ENCODE measurements around the gene SGSH.
"Not testable (repeated sequence)": the region's sequence is repeated elsewhere in the genome, so short reads cannot be mapped to it uniquely, and the experiment has no call there.

SGSH gene

DNA sequence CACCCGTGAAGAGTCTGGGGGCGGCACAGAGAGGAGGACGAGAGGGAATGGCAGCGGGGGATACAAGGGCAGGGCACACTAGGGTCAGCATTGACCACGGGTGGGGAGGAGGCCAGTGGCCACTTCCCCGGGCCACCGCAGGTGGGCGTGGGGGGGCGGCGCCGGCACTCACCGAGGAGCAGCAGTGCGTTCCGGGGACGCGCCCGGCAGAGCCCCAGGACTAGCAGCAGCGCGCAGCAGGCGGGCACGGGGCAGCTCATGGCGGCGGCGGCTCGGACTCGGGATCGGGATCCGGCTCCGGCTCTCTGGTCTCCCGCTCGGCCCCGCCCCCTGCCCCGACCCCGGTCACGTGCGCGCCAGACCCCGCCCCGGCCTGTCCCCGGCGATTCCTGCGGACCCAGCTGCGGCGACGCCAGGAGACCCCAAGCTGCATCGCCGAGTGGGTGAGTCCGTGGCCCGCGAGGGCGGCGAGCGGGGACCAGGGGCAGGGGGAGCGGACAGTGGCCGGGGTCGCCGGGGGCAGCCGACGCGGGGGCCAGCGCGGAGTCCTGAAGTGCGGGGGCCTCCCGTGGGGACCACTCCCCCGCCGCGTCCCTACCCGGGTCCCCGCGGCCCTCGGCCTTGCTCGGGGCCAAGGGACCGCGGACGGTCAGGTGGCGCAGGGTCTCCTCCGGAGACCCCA lies at the start of gene SGSH, which contains the start of gene SLC26A11:
SGSH (minus strand) TSS at position 280 of the 682 bp plus-strand sequence; CDS start at position 260, 20 bp downstream.
SLC26A11 (plus strand) TSS at position 374 of the 682 bp plus-strand sequence. CDS start 1,134 bp downstream, outside the sequence.
- DNase-seq, result peak; percentile 65

DNA sequence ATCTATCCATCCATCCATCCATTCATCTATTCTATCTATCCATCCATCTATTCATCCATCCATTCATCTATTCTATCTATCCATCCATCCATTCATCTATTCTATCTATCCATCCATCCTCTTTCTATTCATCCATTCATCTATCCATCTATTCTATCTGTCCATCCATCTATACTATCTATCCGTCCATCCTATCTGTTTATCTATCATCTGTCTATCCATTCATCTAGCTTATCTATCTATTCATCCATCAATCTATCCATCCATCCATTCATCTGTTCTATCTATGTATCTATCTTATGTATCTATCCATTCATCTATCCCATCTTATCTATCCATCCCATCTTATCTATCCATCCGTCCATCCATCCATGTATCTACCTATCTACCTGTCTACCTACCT lies 49.3 kb upstream of the SGSH start:
- DNase-seq, result no peak

DNA sequence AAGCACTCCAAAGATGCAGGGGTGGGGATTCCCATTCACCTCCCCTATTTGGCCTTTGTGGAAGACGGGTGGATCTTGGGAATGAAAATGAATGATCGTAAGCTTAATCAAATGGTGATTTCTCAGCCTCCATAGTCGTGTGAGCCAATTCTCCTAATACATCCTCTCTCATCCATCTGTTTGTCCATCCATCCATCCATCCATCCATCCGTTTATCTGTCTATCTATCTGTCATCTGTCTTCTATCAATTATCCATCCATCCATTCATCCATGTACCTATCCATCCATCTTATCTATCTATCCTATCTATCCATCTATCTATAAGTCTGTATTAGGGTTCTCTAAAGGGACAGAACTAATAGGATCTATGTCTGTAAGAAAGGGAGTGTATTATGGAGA lies 48.3 kb upstream of the SGSH start:
- DNase-seq, result no peak

DNA sequence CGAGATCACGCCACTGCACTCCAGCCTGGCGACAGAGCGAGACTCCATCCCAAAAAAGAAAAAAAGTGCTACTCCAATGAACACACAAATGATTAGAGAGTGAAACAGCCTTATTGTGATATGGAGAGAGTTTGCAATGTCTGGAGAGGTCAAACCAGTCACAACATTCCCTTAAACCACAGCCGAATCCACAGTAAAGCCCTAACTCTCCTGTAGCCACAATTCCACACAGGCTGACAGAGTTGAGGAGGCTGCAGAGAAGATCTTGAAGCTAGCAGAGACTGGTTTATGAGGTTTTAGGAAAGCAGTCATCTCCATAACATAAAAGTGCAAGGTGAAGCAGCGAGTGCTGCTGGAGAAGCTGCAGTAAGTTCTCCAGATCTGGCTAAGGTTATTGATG lies 47.3 kb upstream of the SGSH start:
- no peak for DNase-seq

DNA sequence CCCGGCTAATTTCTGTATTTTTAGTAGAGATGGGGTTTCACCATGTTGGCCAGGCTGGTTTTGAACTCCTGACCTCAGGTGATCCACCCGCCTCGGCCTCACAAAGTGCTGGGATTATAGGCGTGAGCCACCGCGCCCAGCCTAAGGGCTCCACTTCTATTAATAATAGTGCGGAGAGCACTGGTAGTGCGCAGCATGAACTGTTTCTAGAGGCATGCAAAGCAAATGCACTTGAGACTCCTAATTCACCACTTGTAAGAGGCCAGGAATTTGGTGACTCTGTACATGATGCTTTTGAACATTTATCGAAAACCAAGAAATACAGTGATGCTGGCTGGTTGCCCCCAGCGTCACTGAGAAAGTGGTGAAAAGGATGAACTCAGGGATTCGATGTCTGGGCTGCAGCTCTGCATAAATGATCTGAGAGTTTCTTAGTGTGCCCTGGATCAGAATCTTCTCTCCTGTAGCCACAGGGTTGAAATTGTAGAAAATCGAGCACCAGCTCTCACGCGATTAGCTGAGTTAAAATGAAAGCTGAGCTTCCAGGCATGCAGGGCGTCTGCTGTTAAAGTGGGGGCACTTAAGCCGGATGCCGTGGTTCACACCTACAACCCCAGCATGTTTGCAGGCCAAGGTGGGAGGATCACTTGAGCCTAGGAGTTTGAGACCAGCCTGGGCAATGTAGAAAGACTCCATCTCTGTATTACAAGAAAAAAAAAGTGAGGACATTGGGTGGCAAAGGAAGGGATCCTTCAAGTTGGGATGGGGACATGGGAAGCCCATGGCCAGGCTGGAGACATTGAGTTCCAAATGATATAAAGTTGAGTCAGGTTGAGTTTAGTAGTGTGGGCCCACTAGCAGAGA lies 45.3 kb upstream of the SGSH start:
- no peak for DNase-seq

DNA sequence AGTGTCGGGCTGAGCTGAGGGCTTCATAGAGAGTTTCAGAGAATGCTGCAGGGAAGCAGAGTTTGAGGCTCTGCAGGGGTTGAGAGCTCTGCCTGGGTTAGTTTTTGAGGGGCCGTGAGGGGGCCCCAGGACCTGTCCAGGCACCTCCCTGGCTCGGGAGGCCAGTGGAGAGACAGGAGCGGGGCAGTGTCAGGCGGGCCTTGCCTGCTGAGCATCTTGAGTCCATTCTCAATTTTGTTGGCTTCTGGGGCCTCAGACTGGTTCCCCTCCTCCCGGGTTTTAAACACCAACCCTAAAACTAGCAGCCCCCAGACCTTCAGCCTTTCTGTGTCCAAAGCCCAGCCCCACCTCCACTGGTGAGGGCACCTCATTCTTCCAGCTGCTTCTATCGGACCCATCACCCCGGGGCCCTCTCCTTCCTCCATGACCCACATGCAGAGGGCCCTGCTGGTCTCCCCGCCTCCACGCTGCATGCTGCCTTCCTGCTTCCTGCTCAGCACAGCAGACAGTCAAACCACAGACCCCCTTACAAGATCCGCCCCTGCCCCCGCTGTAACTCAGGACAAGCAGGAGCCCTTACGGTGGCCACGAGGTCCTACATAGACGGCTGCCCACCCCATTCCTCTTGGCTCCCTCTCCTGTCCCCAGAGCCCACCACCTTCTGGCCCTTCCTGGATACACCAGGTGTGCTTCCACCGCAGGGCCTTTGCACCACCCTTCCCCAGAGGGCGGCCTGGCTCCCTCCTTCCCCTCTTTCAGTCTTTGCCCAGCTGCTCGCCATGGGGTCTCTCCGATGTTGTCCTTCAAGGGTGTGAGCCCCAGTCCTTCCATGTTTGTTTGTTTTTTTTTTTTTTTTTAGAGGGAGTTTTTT lies 44.3 kb upstream of the SGSH start:
- no peak for DNase-seq

DNA sequence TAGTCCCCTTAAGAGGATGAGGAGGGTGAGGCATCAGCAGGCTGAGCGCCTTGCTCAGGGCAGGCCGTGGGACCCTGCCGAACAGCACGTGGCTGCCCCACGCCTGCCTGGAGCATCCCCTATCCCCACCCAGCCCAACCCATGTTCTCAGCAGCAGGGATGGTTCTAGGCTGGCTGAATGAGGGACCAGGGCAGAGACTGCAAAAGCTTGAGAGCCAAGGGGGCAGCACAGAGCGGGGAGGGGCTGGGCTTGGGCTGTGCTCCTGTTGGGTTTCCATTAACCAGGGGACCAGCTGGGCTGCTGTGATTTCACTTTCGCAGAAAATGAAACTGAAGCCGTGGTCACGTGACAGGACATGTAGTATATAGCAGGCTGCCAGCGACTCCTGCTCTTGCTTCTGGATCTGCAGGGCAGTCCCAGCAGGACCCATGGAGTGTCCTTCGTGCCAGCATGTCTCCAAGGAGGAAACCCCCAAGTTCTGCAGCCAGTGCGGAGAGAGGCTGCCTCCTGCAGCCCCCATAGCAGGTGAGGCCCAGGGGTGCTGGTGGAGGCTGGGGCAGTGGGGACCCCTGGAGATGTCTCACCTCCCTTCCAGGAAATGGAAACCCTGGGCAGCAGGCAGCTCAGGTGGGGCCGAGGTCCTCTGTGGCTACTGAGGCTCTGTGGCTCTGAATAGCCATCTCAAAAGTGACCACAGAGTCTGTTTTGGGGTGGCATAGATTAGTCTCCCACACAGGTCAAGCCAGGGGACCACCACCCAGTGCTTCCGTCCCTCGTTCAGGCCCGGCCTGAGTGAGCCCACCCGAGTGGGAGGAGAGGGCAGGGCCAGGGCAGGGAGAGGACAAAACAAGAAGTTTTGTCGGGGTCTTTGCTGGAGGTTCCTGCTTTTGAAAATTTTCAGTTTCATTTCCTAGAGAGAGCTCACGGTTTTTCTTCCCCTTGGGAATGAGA lies 43.4 kb upstream of the SGSH start:
- peak; percentile 10 for DNase-seq

DNA sequence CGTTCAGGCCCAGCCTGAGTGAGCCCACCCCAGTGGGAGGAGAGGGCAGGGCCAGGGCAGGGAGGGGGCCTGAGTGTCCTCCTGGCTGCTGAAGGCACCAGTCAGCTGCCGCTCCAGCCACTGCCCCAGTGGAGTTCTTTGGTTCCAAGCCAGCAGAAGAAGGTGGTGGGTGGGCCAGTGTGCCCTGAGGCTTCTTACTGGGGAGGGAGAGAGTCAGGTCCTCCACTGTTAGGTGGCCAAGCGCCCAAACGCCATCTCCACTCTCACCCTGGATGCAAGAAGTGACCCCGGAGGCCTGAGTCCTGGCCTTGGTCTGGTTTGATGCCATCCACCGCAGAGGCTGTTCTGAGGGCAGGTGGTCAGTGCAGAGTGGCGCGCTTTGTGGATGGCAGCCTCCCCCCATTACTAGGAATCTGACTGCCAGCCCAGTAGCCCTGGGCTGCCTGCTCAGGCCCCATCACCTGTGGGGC lies 42.7 kb upstream of the SGSH start:
- no peak for DNase-seq

DNA sequence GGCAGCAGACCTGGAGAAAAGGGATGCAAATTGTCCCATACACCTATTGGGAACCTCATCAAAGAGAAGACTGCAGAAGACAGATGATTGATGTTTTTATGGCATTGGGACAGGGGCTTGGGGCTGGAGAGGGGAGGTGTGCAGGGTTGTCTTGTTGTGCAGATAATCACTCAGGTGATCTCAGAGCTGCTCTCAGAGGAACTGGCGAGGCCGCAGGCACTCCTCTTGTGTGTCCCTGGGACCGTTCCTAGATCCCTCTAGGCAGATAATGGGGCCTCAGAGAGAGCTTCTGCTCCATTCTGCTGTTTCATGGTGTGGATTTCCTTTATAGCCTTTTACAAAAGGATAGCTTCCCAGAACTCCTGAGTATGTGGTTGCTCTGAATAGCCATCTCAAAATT lies 42.2 kb upstream of the SGSH start:
- DNase-seq, result no peak

DNA sequence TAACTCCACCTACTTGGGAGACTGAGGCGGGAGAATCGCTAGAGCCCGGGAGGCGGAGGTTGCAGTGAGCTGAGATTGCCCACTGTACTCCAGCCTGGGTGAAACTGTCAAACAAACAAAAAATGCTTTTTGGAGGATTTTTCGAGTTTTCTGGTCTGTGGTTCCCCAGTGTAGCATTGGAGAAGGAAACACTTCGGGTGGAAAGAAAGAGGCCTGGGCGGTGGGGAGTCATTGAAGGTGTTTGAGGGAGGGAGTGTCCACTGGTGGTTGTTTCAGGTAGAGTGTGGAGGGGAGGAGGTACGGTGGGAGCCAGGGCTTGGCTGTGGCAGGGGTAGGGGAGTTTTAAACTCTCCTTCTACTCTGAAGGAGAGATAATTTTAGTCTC lies 41.8 kb upstream of the SGSH start:
- DNase-seq, result no peak

DNA sequence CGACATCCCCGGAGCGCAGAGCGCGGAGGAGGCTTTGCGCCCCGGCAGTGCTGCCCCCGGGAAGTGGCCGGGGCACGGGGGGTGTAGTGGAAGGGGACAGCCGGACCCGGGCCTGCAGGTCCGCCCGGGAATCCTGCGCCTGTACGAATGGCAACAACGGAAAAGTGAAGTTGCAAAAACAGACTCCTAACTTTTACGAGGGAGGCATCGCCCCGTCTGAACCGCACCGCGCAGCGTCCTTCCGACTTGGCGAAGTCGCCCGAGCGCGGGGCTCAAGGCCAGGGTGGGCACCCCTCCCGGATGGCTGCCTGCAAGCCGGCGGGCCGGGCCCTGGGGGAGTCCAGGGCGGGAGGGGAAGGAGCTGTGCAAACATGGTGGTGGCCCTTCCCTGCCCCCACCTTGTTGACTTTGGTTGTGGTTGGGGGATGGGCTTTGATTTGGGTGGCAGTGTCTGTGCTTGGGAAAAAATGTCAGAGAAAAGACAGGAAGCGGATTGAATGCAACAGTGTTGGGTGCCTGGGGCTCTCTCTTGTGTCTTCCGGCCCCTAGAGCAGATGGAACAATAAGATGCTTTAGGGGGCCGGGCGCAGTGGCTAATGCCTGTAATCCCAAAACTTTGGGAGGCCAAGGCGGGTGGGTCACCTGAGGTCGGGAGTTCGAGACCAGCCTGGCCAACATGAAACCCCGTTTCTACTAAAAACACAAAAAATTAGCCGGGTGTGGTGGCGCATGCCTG lies 41.2 kb upstream of the SGSH start:
- DNase-seq, result peak; percentile 23

DNA sequence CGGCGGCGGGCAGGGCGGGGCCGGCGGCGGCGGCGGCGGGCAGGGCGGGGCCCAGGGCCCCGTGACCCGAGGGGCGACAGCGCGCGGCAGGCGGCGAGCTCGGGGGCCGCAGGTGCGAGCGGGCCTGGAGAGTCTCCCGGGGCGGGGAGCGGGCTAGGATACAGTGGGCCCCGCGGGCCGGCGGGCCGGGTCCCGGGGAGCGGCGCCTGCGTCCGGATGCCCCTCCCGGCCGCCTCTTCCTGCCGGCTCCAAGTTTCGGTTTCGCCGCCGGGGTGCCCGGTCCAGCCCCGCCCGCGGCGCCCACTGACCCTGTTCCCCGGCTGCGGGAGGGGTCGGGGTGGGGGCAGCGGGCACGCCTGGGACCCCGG lies 40.6 kb upstream of the SGSH start, which contains the start of gene RNF213:
RNF213 (plus strand) TSS at position 62 of the 368 bp plus-strand sequence. CDS start 2,830 bp downstream, outside the sequence.
- peak; percentile 17 for DNase-seq

DNA sequence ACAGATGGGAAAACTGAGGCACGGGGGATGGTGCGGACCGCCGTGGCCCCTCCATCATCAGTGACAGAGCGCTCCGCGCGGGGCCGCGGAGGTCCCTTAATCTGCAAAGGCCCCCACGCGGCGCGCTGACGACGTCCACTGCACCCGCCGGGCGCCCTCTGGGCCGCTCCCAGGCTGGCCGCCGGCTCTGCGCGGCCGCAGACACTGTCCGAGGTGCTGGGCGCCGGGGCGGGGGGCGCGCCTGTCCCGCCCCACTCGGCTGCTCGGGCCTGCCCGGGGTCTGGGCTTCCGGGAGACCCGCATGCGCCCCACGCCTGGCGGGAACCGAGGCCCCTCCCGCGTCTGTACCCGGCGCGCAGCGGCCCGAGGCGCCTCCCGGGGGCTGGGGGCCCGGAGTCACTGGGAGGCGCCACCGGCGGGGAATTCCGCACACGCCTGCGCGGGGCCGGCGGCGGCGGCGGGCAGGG lies 40.0 kb upstream of the SGSH start:
- DNase-seq, result peak; percentile 38

DNA sequence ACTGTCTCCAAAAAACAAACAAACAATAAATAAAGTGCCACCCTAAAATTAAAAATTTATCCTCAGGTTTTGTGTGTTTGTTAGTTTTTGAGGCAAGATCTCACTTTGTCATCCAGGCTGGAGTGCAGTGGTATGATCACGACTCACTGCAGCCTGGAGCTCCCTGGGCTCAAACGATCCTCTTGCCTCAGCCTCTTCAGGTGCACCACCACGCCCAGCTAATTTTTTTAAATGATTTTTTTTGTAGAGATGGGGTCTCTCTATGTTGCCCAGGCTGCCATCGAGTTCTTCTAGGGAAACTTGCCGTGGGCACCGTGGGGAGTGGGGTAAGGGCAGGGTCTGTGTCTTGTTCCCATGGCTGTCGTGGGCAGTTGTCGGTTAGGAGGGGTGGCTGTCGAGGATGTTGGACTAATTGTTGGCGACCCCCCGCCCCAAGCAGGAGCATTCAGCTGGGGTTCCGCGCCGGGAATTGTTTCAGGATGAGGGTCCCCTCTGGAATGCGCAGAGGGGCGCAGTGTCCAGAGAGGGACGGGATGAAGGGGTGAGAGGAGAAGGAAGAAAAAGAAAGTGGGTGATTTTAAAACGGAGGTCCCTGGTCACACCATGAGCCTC lies 39.4 kb upstream of the SGSH start:
- no peak for DNase-seq

DNA sequence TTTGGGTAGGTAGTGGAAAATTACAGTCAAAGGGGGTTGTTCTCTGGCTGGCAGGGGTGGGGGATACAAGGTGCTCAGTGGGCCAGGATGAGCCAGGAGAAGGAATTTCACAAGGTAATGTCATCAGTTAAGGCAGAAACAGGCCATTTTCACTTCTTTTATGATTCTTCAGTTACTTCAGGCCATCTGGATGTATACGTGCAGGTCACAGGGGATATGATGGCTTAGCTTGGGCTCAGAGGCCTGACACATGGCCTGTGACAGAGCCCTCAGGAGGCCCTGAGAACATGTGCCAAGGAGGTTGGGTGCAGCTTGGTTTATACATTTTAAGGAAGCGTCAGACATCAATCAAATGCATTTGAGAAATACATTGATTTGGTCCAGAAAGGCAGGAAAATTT lies 38.2 kb upstream of the SGSH start:
- DNase-seq, result not testable (repeated sequence)

DNA sequence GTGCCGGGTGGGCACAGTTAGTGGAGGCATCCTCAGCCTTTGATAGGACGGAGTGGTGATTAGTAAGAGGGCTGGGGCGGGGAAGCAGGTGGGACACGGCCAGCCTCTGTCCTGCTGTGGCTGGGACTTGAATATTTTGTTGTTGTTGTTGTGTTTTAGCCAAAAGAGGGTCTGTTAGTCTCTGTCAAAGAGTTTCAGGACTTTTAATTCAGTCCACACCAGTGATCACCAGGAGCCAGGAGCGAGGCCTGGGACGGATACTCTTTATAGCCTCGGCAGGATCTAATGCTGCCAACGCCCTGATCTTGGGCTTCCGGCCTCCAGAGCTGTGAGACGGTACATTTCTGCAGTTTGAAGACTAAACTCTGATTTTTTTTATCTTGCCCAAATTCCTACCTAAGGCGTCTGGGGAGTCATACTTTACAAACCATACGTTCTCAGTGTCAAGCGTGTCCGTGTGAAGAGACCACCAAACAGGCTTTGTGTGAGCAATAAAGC lies 37.6 kb upstream of the SGSH start:
- DNase-seq, result no peak

DNA sequence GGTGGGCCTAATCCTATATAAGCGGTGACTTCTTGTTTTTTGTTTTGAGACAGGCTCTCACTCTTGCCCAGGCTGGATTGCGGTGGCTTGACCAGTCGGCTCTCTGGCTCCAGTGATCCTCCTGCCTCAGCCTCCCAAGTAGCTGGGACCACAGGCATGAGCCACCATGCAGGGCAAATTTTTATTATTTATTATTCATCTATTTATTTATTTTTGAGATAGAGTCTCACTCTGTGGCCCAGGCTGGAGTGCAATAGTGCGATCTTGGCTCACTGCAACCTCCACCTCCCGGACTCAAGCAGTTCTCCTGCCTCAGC lies 35.9 kb upstream of the SGSH start:
- no peak for DNase-seq

DNA sequence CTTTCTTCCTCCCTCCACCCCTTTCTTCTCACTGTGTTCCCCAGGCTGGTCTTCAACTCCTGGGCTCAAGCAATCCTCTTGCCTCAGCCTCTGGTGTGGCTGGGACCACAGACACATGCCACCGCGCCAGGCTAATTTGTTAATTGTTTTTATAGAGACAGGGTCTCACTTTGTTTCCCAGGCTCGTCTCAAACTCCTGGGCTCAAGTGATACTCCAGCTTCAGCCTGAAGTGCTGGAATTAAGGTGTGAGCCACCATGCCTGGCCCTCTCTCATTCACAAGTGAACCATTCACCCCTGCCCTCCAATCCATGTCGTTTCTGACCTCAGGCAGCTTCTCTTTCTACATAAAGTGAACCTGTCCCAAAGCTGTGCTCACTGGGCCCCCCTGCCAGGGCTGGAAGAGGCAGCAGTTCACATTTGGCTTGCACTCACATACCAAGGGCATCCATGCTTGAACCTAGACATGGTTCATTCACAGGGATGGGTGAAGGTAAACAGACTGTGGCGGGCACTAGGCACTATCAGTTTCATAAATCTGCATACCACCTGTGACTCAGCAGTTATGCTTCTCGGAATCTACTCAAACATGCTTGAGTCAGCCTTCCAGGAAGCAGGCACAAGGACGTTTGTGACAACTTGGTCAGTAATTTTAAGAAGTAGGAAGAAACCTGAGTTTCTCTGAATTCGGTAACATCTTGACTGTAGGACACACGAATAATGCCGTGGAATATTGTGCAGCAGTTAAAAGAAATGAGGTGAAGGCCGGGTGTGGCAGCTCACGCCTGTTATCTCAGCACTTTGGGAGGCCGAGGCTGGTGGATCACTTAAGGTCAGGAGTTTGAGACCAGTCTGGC lies 34.5 kb upstream of the SGSH start:
- no peak for DNase-seq

DNA sequence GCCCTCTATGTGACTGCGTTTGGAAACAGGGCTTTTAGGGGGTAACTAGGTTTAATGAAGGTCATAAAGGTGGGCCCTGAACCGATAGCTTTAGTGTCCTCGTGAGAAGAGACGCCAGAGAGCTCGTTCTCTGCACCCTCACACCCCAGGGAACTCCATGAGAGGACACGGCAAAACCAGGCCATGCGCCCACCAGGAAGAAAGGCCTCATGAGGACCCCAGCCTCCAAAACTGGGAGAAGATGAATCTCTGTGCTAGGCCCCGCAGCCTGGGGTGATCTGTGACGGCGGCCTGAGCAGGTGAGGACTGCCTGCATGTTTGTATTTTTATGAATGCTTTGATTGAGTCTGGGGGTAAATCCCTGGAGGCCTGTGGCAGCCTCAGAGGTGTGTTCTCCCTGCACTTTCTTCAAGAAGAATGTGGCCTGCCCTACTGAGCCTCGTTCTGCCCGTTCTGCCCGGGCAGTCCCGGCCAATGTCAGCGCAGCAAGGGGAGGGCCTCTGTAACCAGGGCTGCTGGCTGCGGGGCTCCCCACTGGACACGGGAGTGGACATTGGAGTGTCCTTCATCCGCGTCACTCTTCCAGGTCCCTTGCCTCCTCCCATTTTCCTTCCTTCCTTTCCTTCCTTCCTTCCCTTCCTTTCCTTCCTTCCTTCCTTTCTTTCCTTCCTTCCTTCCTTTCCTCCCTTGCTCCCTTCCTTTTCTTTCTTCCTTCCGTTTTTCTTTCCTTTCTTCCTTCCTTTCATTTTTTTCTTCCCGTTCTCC lies 33.7 kb upstream of the SGSH start:
- DNase-seq, result no peak
